ENCODE measurements around the gene PRKCE. TPM values are rescaled to one million over a fixed set of nuclear protein-coding genes. Genes with fewer than 3 reads are reported as not detected.

The PRKCE gene
- total and polyA plus RNA-seq, 11 donors: 4.1 to 22.3 (median 16.2) TPM

- no peak for ATAC-seq
These were observed 230.6 kb downstream of the PRKCE start for GRCh38 chr2:45881970-45882581.

GRCh38 chr2:45882707-45883602 is 231.5 kb downstream of the PRKCE start:
- H3K36me3 ChIP-seq: peaks cover 0 to 2% (median 0%) of the 10 kb centered on the region in 9 donors
- H3K27ac ChIP-seq: peak overlapping the region in 10 of 12 donors; percentile 13 to 77 (median 33)
- peak; percentile 58 to 85 (median 72) for ATAC-seq
- no peaks in the 10 kb centered on the region for H3K27me3 ChIP-seq
- no peak for TF ChIP-seq POLR2A (IDR thresholded peaks at IDR 0.05)
- TF ChIP-seq CTCF (IDR thresholded peaks at IDR 0.05): no peak
- intact Hi-C loops (cut with DNase I): loop anchor here in 2 of 10 donors (5.0 to 10.0 kb wide), 3 partner anchors 51 to 231 kb away; partner anchors contain the start of gene PRKCE (in 1 of the 2)
- 44 to 52% (median 46%) methylated on average over 19 to 21 of the region's 21 CpGs for WGBS, 4 donors
- peaks cover 0 to 75% (median 53%) of the 10 kb centered on the region in 12 donors for H3K4me1 ChIP-seq
- H3K4me3 ChIP-seq: no peak overlapping the region
- peaks cover 0 to 17% (median 0%) of the 10 kb centered on the region in 12 donors for H3K9me3 ChIP-seq
- DNase-seq: peak; percentile 56 to 91 (median 69)

More at GRCh38 chr2:45881970-45882581, 230.6 kb downstream of the PRKCE start:
- no peaks in the 10 kb centered on the region for H3K27me3 ChIP-seq
- H3K9me3 ChIP-seq: peaks cover 0 to 26% (median under 1%) of the 10 kb centered on the region in 12 donors
- H3K27ac ChIP-seq: peak overlapping the region in 10 of 12 donors; percentile 13 to 77 (median 29)
- no peak for TF ChIP-seq POLR2A (IDR thresholded peaks at IDR 0.05)
- TF ChIP-seq CTCF (IDR thresholded peaks at IDR 0.05): no peak
- DNase-seq: no peak
- no peak overlapping the region for H3K4me3 ChIP-seq
- WGBS, 4 donors: 86 to 90% (median 87%) methylated on average over 7 of the region's 7 CpGs
- H3K36me3 ChIP-seq: peaks cover 0 to 4% (median 0%) of the 10 kb centered on the region in 9 donors
- H3K4me1 ChIP-seq: peaks cover 0 to 67% (median 50%) of the 10 kb centered on the region in 12 donors
- intact Hi-C loops (cut with DNase I): loop anchor here in 2 of 10 donors (5.0 to 10.0 kb wide), 3 partner anchors 50 to 230 kb away; partner anchors contain the start of gene PRKCE (in 1 of the 2)

- Histone ChIP-seq H3K27me3 (no peaks in the 10 kb centered on the region), H3K36me3 (no peaks in the 10 kb centered on the region), H3K4me3 (no peak overlapping the region), H3K9me3 (peaks cover 0 to 11% (median 0%) of the 10 kb centered on the region in 12 donors), H3K4me1 (peaks cover 0 to 79% (median 60%) of the 10 kb centered on the region in 12 donors), H3K27ac (peak overlapping the region in 3 of 12 donors; percentile 52 to 77 (median 69))
- ATAC-seq (no peak), DNase-seq (no peak)
- intact Hi-C loops (cut with DNase I): loop anchor here in 2 of 10 donors (5.0 to 10.0 kb wide), 3 partner anchors 51 to 231 kb away; partner anchors contain the start of gene PRKCE (in 1 of the 2)
- TF ChIP-seq CTCF (IDR thresholded peaks at IDR 0.05): no peak
- TF ChIP-seq POLR2A (IDR thresholded peaks at IDR 0.05): no peak
- 67 to 90% (median 75%) methylated on average over 3 of the region's 3 CpGs for WGBS, 4 donors
These were observed 232.1 kb downstream of the PRKCE start for GRCh38 chr2:45883603-45884000.
